GM13976 (cell line): ENCODE data around the gene HLF.

Experiments
- DNase-seq: peaks from one replicate; pipeline ENCODE4 v3.0.0; 2012; ENCODE audit warnings: low spot score
- CTCF ChIP-seq: IDR thresholded peaks from 2 replicates; pipeline ENCODE4 v1.5.1; 2012; ENCODE audit warnings: borderline replicate concordance, mild to moderate bottlenecking; ENCODE audit not compliant: insufficient read depth; ENCODE audit errors: extremely low read depth, missing control alignments, control extremely low read depth
- in situ Hi-C: fragments of 300-500 bp; cut with MboI; formaldehyde crosslinking; loops from one replicate; pipeline ENCODE4 v1.12.0; 2022; ENCODE audit warnings: low sequenced_read_pairs, mixed read lengths, inconsistent platforms; ENCODE audit not compliant: unreplicated experiment

The HLF gene

GRCh38 chr17:55334881-55335540, 70.3 kb downstream of the HLF start:
- in situ Hi-C loops = no loop called here
- no peak for TF ChIP-seq CTCF
- no peak for DNase-seq

GRCh38 chr17:55335625-55336024, 70.9 kb downstream of the HLF start:
- in situ Hi-C loops = no loop called here
- no peak for DNase-seq
- TF ChIP-seq CTCF = no peak

GRCh38 chr17:55336426-55336825, 71.7 kb downstream of the HLF start:
- in situ Hi-C loops = no loop called here
- TF ChIP-seq CTCF = no peak
- DNase-seq = no peak

GRCh38 chr17:55340176-55340575, 75.4 kb downstream of the HLF start:
- no peak for TF ChIP-seq CTCF
- DNase-seq = no peak
- in situ Hi-C loops = no loop called here

GRCh38 chr17:55340686-55341085, 75.9 kb downstream of the HLF start:
- in situ Hi-C loops = no loop called here
- no peak for DNase-seq
- no peak for TF ChIP-seq CTCF

- no peak for DNase-seq
- in situ Hi-C loops = no loop called here
- TF ChIP-seq CTCF = no peak
These were observed 76.7 kb downstream of the HLF start for GRCh38 chr17:55341432-55341831.
